Spinal cord (tissue), 10 donors: ENCODE measurements around the gene FBXO48. TPM values are rescaled to one million over a fixed set of nuclear protein-coding genes. Genes with fewer than 3 reads are reported as not detected.

Experiments used
- DNase-seq, 6 donors: peaks; one replicate each; pipeline versions ENCODE4 v3.0.0 to v3.0.0-alpha.2; 2013 to 2015; ENCODE audit warnings: low spot score in 6 of 6, low read depth in 4 of 6
- H3K27ac ChIP-seq: one replicate; pipeline ENCODE4 v1.5.1; 2013; ENCODE audit warnings: low read depth, low read length, control low read depth
- H3K27me3 ChIP-seq: one replicate; pipeline ENCODE4 v1.6.1; 2013; ENCODE audit warnings: low read length; ENCODE audit not compliant: control insufficient read depth, insufficient read depth
- H3K36me3 ChIP-seq: one replicate; pipeline ENCODE4 v1.6.1; 2013; ENCODE audit warnings: low read length; ENCODE audit not compliant: control insufficient read depth, insufficient read depth
- H3K4me1 ChIP-seq: one replicate; pipeline ENCODE4 v1.6.1; 2013; ENCODE audit warnings: low read length; ENCODE audit not compliant: control insufficient read depth, insufficient read depth
- H3K4me3 ChIP-seq: one replicate; pipeline ENCODE4 v1.5.1; 2013; ENCODE audit warnings: low read depth, low read length, control low read depth
- H3K9me3 ChIP-seq: one replicate; pipeline ENCODE4 v1.6.1; 2013; ENCODE audit warnings: low read length; ENCODE audit not compliant: control insufficient read depth, insufficient read depth
- WGBS: methylation state at CpG from one replicate; pipeline ENCODE4 v1.1.5; 2013; ENCODE audit warnings: missing lambda C conversion rate; ENCODE audit not compliant: insufficient coverage; 5-methylcytosine and 5-hydroxymethylcytosine counted together
- polyA plus RNA-seq, 2 donors: library from polyadenylated mRNA; unstranded; fragments of 120-200 nt; gene quantifications; one replicate each; pipeline ENCODE4 v1.2.1, GENCODE V29; 2013; ENCODE audit not compliant: insufficient read length in 2 of 2
- total RNA-seq, 2 donors: library from RNA; depleted of rRNA in 1 of 2; stranded (reverse); fragments of 120-200 nt in 1 of 2; fragments of >200 nt in 1 of 2; gene quantifications; one replicate each; pipeline versions ENCODE4 v1.2.3 to v1.2.4, GENCODE V29; 2013 to 2014
- donor health status: healthy.

Gene FBXO48
- total and polyA plus RNA-seq, 4 donors, result 0.72 to 2.3 (median 1.7) TPM

- no peaks in the 10 kb centered on the region for H3K27me3 ChIP-seq
- H3K36me3 ChIP-seq, result no peaks in the 10 kb centered on the region
- H3K27ac ChIP-seq, result no peak overlapping the region
- WGBS, result no CpG with 5 or more reads among the region's 2 CpGs
- DNase-seq, result no peak
- no peaks in the 10 kb centered on the region for H3K9me3 ChIP-seq
- H3K4me3 ChIP-seq, result no peak overlapping the region
- peaks cover 2% of the 10 kb centered on the region for H3K4me1 ChIP-seq
Measured at GRCh38 chr2:68441994-68442322, 25.1 kb downstream of the FBXO48 start.

GRCh38 chr2:68441179-68441993 is 25.7 kb downstream of the FBXO48 start:
- H3K4me1 ChIP-seq, result peaks cover 2% of the 10 kb centered on the region
- H3K27me3 ChIP-seq, result no peaks in the 10 kb centered on the region
- 37% methylated on average over 5 of the region's 6 CpGs for WGBS
- H3K4me3 ChIP-seq, result no peak overlapping the region
- H3K27ac ChIP-seq, result no peak overlapping the region
- no peaks in the 10 kb centered on the region for H3K9me3 ChIP-seq
- no peaks in the 10 kb centered on the region for H3K36me3 ChIP-seq
- DNase-seq, result peak; percentile 78 to 97 (median 88)

GRCh38 chr2:68438455-68439303 is 28.4 kb downstream of the FBXO48 start:
- Histone ChIP-seq H3K27ac (no peak overlapping the region), H3K4me3 (no peak overlapping the region), H3K9me3 (no peaks in the 10 kb centered on the region), H3K4me1 (peaks cover 2% of the 10 kb centered on the region), H3K36me3 (no peaks in the 10 kb centered on the region), H3K27me3 (no peaks in the 10 kb centered on the region)
- 86% methylated on average over 6 of the region's 7 CpGs for WGBS
- no peak for DNase-seq

- no peak overlapping the region for H3K4me3 ChIP-seq
- DNase-seq, result no peak
- H3K9me3 ChIP-seq, result no peaks in the 10 kb centered on the region
- WGBS, result 76% methylated on average over 3 of the region's 4 CpGs
- H3K27ac ChIP-seq, result no peak overlapping the region
- H3K27me3 ChIP-seq, result no peaks in the 10 kb centered on the region
- H3K36me3 ChIP-seq, result no peaks in the 10 kb centered on the region
- no peaks in the 10 kb centered on the region for H3K4me1 ChIP-seq
Measured at GRCh38 chr2:68436270-68436669, 30.8 kb downstream of the FBXO48 start.

GRCh38 chr2:68435615-68436014 is 31.5 kb downstream of the FBXO48 start:
- no peak overlapping the region for H3K4me3 ChIP-seq
- no peaks in the 10 kb centered on the region for H3K9me3 ChIP-seq
- H3K36me3 ChIP-seq, result no peaks in the 10 kb centered on the region
- H3K27ac ChIP-seq, result no peak overlapping the region
- no peaks in the 10 kb centered on the region for H3K4me1 ChIP-seq
- DNase-seq, result no peak
- no peaks in the 10 kb centered on the region for H3K27me3 ChIP-seq

GRCh38 chr2:68434981-68435380 is 32.1 kb downstream of the FBXO48 start:
- no peaks in the 10 kb centered on the region for H3K27me3 ChIP-seq
- no peak overlapping the region for H3K4me3 ChIP-seq
- DNase-seq, result no peak
- H3K9me3 ChIP-seq, result no peaks in the 10 kb centered on the region
- no peak overlapping the region for H3K27ac ChIP-seq
- no peaks in the 10 kb centered on the region for H3K36me3 ChIP-seq
- H3K4me1 ChIP-seq, result no peaks in the 10 kb centered on the region

GRCh38 chr2:68432696-68433658 is 34.1 kb downstream of the FBXO48 start:
- no peaks in the 10 kb centered on the region for H3K4me1 ChIP-seq
- no peak overlapping the region for H3K27ac ChIP-seq
- no peaks in the 10 kb centered on the region for H3K9me3 ChIP-seq
- WGBS, result 85% methylated on average over 14 of the region's 14 CpGs
- H3K36me3 ChIP-seq, result no peaks in the 10 kb centered on the region
- DNase-seq, result no peak
- H3K27me3 ChIP-seq, result no peaks in the 10 kb centered on the region
- H3K4me3 ChIP-seq, result no peak overlapping the region

- Histone ChIP-seq H3K36me3 (no peaks in the 10 kb centered on the region), H3K4me1 (no peaks in the 10 kb centered on the region), H3K4me3 (no peak overlapping the region), H3K27ac (no peak overlapping the region), H3K27me3 (no peaks in the 10 kb centered on the region), H3K9me3 (no peaks in the 10 kb centered on the region)
- DNase-seq, result no peak
- 77% methylated on average over 7 of the region's 8 CpGs for WGBS
Measured at GRCh38 chr2:68431316-68431972, 35.6 kb downstream of the FBXO48 start.

GRCh38 chr2:68429311-68429826 is 37.7 kb downstream of the FBXO48 start:
- no peak for DNase-seq
- Histone ChIP-seq H3K27ac (no peak overlapping the region), H3K27me3 (no peaks in the 10 kb centered on the region), H3K4me3 (no peak overlapping the region), H3K36me3 (no peaks in the 10 kb centered on the region), H3K9me3 (no peaks in the 10 kb centered on the region), H3K4me1 (no peaks in the 10 kb centered on the region)
- WGBS, result 93% methylated on average over 3 of the region's 7 CpGs
